PFSK-1 (cell line): ENCODE data around the gene CEP112.

Source experiments
- POLR2AphosphoS5 ChIP-seq: IDR thresholded peaks from 2 replicates; pipeline ENCODE4 v1.6.1; 2012; ENCODE audit warnings: low read depth, mild to moderate bottlenecking, control low read depth, low read length, moderate library complexity
- TF ChIP-seq, protein P1 (sequence below), 2 experiments: IDR thresholded peaks; 2 replicates each; pipeline versions ENCODE4 v1.6.1 to v1.8.0; 2011 to 2012; ENCODE audit warnings: low read depth in 2 of 2, low read length in 2 of 2, control low read depth in 1 of 2, inconsistent platforms in 1 of 2, mild to moderate bottlenecking in 1 of 2, moderate library complexity in 1 of 2; ENCODE audit not compliant: insufficient read depth in 1 of 2

DNA sequence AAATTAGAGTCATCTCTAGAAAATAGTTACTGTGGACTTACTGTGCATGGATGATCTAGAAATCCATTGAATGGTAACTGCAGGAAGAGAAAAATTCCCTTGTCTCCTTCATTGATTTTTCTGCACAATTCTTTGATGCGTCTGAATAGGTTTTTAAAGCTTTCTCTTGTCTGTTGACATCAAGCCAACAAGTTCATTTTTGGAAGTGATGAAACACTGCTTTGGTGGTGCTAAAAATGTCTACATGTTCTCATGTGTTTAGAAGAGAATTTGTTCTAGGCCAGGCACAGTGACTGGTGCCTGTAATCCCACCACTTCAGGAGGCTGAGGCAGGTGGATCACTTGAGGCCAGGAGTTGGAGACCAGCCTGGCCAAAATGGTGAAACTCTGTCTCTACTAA, 573.4 kb downstream of the CEP112 start:
- TF ChIP-seq, protein P1, sequence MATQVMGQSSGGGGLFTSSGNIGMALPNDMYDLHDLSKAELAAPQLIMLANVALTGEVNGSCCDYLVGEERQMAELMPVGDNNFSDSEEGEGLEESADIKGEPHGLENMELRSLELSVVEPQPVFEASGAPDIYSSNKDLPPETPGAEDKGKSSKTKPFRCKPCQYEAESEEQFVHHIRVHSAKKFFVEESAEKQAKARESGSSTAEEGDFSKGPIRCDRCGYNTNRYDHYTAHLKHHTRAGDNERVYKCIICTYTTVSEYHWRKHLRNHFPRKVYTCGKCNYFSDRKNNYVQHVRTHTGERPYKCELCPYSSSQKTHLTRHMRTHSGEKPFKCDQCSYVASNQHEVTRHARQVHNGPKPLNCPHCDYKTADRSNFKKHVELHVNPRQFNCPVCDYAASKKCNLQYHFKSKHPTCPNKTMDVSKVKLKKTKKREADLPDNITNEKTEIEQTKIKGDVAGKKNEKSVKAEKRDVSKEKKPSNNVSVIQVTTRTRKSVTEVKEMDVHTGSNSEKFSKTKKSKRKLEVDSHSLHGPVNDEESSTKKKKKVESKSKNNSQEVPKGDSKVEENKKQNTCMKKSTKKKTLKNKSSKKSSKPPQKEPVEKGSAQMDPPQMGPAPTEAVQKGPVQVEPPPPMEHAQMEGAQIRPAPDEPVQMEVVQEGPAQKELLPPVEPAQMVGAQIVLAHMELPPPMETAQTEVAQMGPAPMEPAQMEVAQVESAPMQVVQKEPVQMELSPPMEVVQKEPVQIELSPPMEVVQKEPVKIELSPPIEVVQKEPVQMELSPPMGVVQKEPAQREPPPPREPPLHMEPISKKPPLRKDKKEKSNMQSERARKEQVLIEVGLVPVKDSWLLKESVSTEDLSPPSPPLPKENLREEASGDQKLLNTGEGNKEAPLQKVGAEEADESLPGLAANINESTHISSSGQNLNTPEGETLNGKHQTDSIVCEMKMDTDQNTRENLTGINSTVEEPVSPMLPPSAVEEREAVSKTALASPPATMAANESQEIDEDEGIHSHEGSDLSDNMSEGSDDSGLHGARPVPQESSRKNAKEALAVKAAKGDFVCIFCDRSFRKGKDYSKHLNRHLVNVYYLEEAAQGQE (IDR thresholded peaks at IDR 0.05; ENCODE audit: insufficient read depth in 1 of 2, low read depth in 2 of 2, low read length in 2 of 2), result no peak
- no peak for TF ChIP-seq POLR2AphosphoS5
